Measurements from ENCODE around the gene TRPC5OS.

The TRPC5OS gene

DNA sequence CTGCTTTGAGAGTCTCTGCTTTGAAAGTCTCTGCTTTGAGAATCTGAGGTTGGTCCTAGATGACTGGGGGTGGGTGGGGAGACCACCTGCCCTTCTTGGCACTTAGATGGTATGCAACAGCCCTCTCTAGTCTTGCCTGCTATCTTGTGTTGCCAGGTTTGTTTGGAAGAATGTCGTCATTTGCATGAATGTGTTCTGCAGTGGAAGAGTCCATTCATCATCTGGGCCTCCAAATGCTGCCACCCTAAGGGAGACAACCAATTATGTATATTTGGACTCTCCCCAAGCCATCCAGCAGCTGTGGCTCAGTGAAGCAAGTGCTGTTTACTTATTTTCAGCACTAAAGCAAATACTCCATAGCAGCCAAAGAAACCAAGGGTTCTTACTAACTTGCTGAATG, 44.6 kb upstream of the TRPC5OS start:
- Histone ChIP-seq H3K27me3 (ENCODE audit: insufficient read depth, poor library complexity, severe bottlenecking) (no peaks in the 10 kb centered on the region), H3K27ac (replicated peaks) (no peak overlapping the region), H3K4me3 (replicated peaks; ENCODE audit: insufficient read depth, low read length) (no peak overlapping the region)
- TF ChIP-seq REST (IDR thresholded peaks at IDR 0.05; ENCODE audit: insufficient replicate concordance, low read depth) (no peak), GABPA (IDR thresholded peaks at IDR 0.05; ENCODE audit: low read depth) (no peak), POLR2AphosphoS5 (IDR thresholded peaks at IDR 0.05; ENCODE audit: low read depth) (no peak), CTCF (IDR thresholded peaks at IDR 0.05; ENCODE audit: insufficient read depth, low read length) (no peak), SPI1 (IDR thresholded peaks at IDR 0.05; ENCODE audit: borderline replicate concordance, low read depth) (no peak)
- no peak for DNase-seq (ENCODE audit: low read depth in 1 of 2, low spot score in 1 of 2)

- no peak for DNase-seq (ENCODE audit: low read depth in 1 of 2, low spot score in 1 of 2)
- H3K27me3 ChIP-seq (ENCODE audit: insufficient read depth, poor library complexity, severe bottlenecking), result no peaks in the 10 kb centered on the region
- H3K27ac ChIP-seq (replicated peaks), result no peak overlapping the region
- H3K4me3 ChIP-seq (replicated peaks; ENCODE audit: insufficient read depth, low read length), result no peak overlapping the region
- TF ChIP-seq CTCF (IDR thresholded peaks at IDR 0.05; ENCODE audit: insufficient read depth, low read length), result no peak
- no peak for TF ChIP-seq REST (IDR thresholded peaks at IDR 0.05; ENCODE audit: insufficient replicate concordance, low read depth)
- no peak for TF ChIP-seq GABPA (IDR thresholded peaks at IDR 0.05; ENCODE audit: low read depth)
- TF ChIP-seq SPI1 (IDR thresholded peaks at IDR 0.05; ENCODE audit: borderline replicate concordance, low read depth), result no peak
- no peak for TF ChIP-seq POLR2AphosphoS5 (IDR thresholded peaks at IDR 0.05; ENCODE audit: low read depth)
These were observed 38.8 kb upstream of the TRPC5OS start for GRCh38 chrX:111837197-111837596.

- H3K4me3 ChIP-seq (replicated peaks; ENCODE audit: insufficient read depth, low read length), result no peak overlapping the region
- H3K27me3 ChIP-seq (ENCODE audit: insufficient read depth, poor library complexity, severe bottlenecking), result peaks cover 2% of the 10 kb centered on the region
- TF ChIP-seq REST (IDR thresholded peaks at IDR 0.05; ENCODE audit: insufficient replicate concordance, low read depth) (peak; percentile 58), POLR2AphosphoS5 (IDR thresholded peaks at IDR 0.05; ENCODE audit: low read depth) (no peak)
- DNase-seq (ENCODE audit: low read depth in 1 of 2, low spot score in 1 of 2), result no peak
- no peak overlapping the region for H3K27ac ChIP-seq (replicated peaks)
These were observed 28.4 kb upstream of the TRPC5OS start for GRCh38 chrX:111847491-111848133.

Measured in HL-60 (cell line).